ENCODE data around the gene LAMC1. TPM values are rescaled to one million over a fixed set of nuclear protein-coding genes. Genes with fewer than 3 reads are reported as not detected.

LAMC1 gene
- total and polyA plus RNA-seq, 2 of the 4 experiments (the other 2 are of a cell fraction) = 249 to 394 TPM

DNA sequence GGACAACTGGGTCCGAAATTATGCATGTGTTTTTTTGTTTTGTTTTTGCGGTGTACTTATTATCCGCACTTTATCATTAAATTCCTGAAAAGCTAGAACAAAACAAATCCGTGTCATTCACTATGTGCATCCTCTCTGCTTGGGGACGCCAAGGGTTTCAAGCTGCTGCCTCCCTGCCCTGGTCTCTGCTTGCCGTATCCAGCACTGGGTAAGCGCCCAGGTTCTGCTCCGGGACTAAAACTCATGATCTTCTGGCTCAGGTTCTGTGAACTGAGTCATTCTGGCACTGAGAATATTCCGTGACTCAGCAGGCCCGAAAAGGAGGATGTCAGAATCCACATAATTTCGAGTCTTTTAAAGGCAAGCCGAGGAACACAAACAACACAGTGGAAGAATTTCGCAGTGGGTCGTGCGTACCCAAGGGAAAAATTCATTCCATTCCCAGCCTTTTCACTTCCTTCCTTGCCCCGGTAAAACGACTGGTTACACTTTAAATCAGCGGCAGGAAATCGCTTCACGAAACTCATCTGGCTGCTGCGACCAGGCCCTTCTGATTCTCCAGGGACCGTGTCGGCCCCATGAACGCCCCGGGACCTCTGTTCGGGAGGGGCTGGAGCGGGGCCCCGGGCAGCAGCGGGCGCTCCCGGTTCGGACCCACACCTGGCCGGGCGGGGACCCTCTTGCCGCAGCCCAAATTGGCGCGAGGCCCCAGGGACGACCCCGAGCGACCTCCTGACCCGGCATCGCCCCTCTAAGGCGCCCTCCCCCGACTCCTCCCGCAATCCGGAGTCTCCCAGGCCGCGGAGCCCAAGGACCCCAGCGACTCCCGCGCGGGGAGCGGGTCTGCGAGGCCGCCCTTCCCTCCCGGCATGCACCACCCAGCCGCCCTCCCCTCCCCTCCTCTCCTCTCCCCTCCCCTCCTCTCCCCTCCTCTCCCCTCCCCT, 746 bp upstream of the LAMC1 start (continued):
- TF ChIP-seq, protein P1, sequence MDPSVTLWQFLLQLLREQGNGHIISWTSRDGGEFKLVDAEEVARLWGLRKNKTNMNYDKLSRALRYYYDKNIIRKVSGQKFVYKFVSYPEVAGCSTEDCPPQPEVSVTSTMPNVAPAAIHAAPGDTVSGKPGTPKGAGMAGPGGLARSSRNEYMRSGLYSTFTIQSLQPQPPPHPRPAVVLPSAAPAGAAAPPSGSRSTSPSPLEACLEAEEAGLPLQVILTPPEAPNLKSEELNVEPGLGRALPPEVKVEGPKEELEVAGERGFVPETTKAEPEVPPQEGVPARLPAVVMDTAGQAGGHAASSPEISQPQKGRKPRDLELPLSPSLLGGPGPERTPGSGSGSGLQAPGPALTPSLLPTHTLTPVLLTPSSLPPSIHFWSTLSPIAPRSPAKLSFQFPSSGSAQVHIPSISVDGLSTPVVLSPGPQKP (IDR thresholded peaks at IDR 0.05; ENCODE audit: borderline replicate concordance, low read depth, low read length) = no peak
- TF ChIP-seq SMC3 (IDR thresholded peaks at IDR 0.05; ENCODE audit: low read depth, low read length) = 0 out of 2 replicates have a peak, but pooled peaks have one; percentile 8

All from IMR-90 (cell line).